Uterus (tissue), 4 donors: ENCODE results near the gene DNAH17. TPM values are rescaled to one million over a fixed set of nuclear protein-coding genes. Genes with fewer than 3 reads are reported as not detected.

ENCODE experiments used
- DNase-seq, 2 donors: peaks; one replicate each; pipeline ENCODE4 v3.0.0-alpha.2; 2019 to 2020
- H3K27ac ChIP-seq, 2 donors: fragments of 200-600 bp; sonication (generic); 1 replicate in 1 of 2; 2 replicates in 1 of 2; pipeline ENCODE4 v1.5.1; 2016 to 2018
- H3K27me3 ChIP-seq, 2 donors: fragments of 200-600 bp; sonication (generic); one replicate each; pipeline ENCODE4 v1.5.1; 2018 to 2019; ENCODE audit warnings: control low read depth in 1 of 2
- H3K36me3 ChIP-seq, 2 donors: fragments of 200-600 bp; sonication (generic); one replicate each; pipeline ENCODE4 v1.5.1; 2019; ENCODE audit warnings: control low read depth in 1 of 2
- H3K4me1 ChIP-seq, 2 donors: fragments of 200-600 bp; sonication (generic); one replicate each; pipeline ENCODE4 v1.5.1; 2018 to 2019; ENCODE audit warnings: control low read depth in 1 of 2
- H3K4me3 ChIP-seq, 2 donors: fragments of 200-600 bp; sonication (generic); 1 replicate in 1 of 2; 2 replicates in 1 of 2; pipeline ENCODE4 v1.5.1; 2018 to 2019; ENCODE audit warnings: mild to moderate bottlenecking in 1 of 2
- H3K9me3 ChIP-seq, 2 donors: fragments of 200-600 bp; sonication (generic); one replicate each; pipeline ENCODE4 v1.5.1; 2019; ENCODE audit warnings: control low read depth in 1 of 2
- CTCF ChIP-seq, 4 experiments: fragments of 200-600 bp in 2 of 4; fragments of 450-650 bp in 2 of 4; sonication (generic) in 2 of 4; IDR thresholded peaks; one replicate each; pipeline ENCODE4 v1.5.1; 2016 to 2019; ENCODE audit warnings: antibody characterized with exemption in 4 of 4, mild to moderate bottlenecking in 2 of 4, moderate library complexity in 1 of 4
- POLR2A ChIP-seq, 2 donors: fragments of 450-650 bp; IDR thresholded peaks; one replicate each; pipeline ENCODE4 v1.6.1; 2016; ENCODE audit warnings: antibody characterized with exemption in 2 of 2, mild to moderate bottlenecking in 1 of 2, moderate library complexity in 1 of 2
- intact Hi-C: fragments of 100-400 bp; cut with DNase I; formaldehyde crosslinking; loops from one replicate; pipeline ENCODE4 v1.15.1; 2023; ENCODE audit warnings: low total_unique reads
- total RNA-seq, 4 donors: library from RNA; depleted of rRNA in 3 of 4; stranded (reverse); fragments of >200 nt in 3 of 4; gene quantifications; one replicate each; pipeline versions ENCODE4 v1.1.0 to v1.2.4, GENCODE V29; 2014 to 2023
- donor health status: DM: yes; HTN: yes; CAD: no.

Gene DNAH17
- total RNA-seq, 4 donors from 2014 or later = 0.03 to 1.1 TPM; not detected in 2

GRCh38 chr17:78589885-78590284, 12.7 kb upstream of the DNAH17 start:
- no peak overlapping the region for H3K27ac ChIP-seq
- no peak for DNase-seq
- intact Hi-C loops = no loop called here
- no peaks in the 10 kb centered on the region for H3K27me3 ChIP-seq
- TF ChIP-seq POLR2A (IDR thresholded peaks at IDR 0.05) (no peak), CTCF (IDR thresholded peaks at IDR 0.05) (no peak)
- H3K4me1 ChIP-seq = no peaks in the 10 kb centered on the region
- no peaks in the 10 kb centered on the region for H3K36me3 ChIP-seq
- H3K4me3 ChIP-seq = no peak overlapping the region
- no peaks in the 10 kb centered on the region for H3K9me3 ChIP-seq

- no peak for TF ChIP-seq CTCF (IDR thresholded peaks at IDR 0.05)
- no peak for TF ChIP-seq POLR2A (IDR thresholded peaks at IDR 0.05)
- no peak for DNase-seq
- Histone ChIP-seq H3K4me3 (no peak overlapping the region), H3K27me3 (no peaks in the 10 kb centered on the region), H3K36me3 (no peaks in the 10 kb centered on the region), H3K27ac (no peak overlapping the region), H3K9me3 (no peaks in the 10 kb centered on the region), H3K4me1 (no peaks in the 10 kb centered on the region)
- intact Hi-C loops = no loop called here
These were observed 12.0 kb upstream of the DNAH17 start for GRCh38 chr17:78589031-78589675.

- H3K36me3 ChIP-seq = no peaks in the 10 kb centered on the region
- intact Hi-C loops = no loop called here
- TF ChIP-seq CTCF (IDR thresholded peaks at IDR 0.05) = no peak
- no peak for TF ChIP-seq POLR2A (IDR thresholded peaks at IDR 0.05)
- H3K4me1 ChIP-seq = no peaks in the 10 kb centered on the region
- DNase-seq = no peak
- no peaks in the 10 kb centered on the region for H3K9me3 ChIP-seq
- H3K27me3 ChIP-seq = no peaks in the 10 kb centered on the region
- no peak overlapping the region for H3K27ac ChIP-seq
- H3K4me3 ChIP-seq = no peak overlapping the region
These were observed 11.2 kb upstream of the DNAH17 start for GRCh38 chr17:78588258-78589030.

- TF ChIP-seq POLR2A (IDR thresholded peaks at IDR 0.05) (no peak), CTCF (IDR thresholded peaks at IDR 0.05) (no peak)
- H3K27me3 ChIP-seq = no peaks in the 10 kb centered on the region
- DNase-seq = no peak
- no peaks in the 10 kb centered on the region for H3K36me3 ChIP-seq
- no peak overlapping the region for H3K4me3 ChIP-seq
- H3K9me3 ChIP-seq = no peaks in the 10 kb centered on the region
- H3K27ac ChIP-seq = no peak overlapping the region
- H3K4me1 ChIP-seq = no peaks in the 10 kb centered on the region
- intact Hi-C loops = no loop called here
These were observed 7.9 kb upstream of the DNAH17 start for GRCh38 chr17:78585006-78585630.

- Histone ChIP-seq H3K4me1 (no peaks in the 10 kb centered on the region), H3K36me3 (no peaks in the 10 kb centered on the region), H3K4me3 (no peak overlapping the region), H3K27ac (no peak overlapping the region), H3K9me3 (no peaks in the 10 kb centered on the region), H3K27me3 (no peaks in the 10 kb centered on the region)
- no peak for TF ChIP-seq CTCF (IDR thresholded peaks at IDR 0.05)
- TF ChIP-seq POLR2A (IDR thresholded peaks at IDR 0.05) = no peak
- intact Hi-C loops = no loop called here
- DNase-seq = no peak
These were observed 5.9 kb upstream of the DNAH17 start for GRCh38 chr17:78583091-78583490.
